Activated CD8-positive, alpha-beta memory T cell treated with anti-CD3 and anti-CD28 coated beads for 48 hours (primary cell): ENCODE data around the gene OXCT2.
"Not testable (repeated sequence)": the region's sequence is repeated elsewhere in the genome, so short reads cannot be mapped to it uniquely, and the experiment has no call there.

Experiments
- DNase-seq, 3 experiments: peaks; one replicate each; pipeline ENCODE4 v3.0.0-alpha.2; 2020; ENCODE audit warnings: low read depth in 2 of 3, low spot score in 2 of 3

Gene OXCT2

DNA sequence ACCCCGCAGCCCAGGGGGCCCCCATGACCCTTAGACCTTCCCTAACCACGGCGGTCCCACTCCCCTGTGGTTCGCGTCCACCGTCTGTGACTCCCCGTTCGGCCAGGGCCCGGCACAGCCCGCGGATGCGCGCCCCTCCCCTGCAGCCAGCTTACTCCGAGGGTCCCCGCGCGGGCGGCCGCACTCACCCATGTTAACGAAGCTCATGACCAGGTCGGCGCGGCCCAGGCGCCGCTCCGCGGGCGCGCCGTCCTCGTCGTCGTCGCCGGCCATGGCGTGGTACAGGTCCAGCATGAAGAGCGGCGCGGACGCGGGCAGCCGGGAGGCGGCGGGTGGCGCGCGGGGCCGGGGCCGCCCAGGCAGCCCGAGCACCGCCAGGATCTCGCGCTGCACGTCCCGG, 16.8 kb upstream of the OXCT2 start:
- DNase-seq: not testable (repeated sequence)

DNA sequence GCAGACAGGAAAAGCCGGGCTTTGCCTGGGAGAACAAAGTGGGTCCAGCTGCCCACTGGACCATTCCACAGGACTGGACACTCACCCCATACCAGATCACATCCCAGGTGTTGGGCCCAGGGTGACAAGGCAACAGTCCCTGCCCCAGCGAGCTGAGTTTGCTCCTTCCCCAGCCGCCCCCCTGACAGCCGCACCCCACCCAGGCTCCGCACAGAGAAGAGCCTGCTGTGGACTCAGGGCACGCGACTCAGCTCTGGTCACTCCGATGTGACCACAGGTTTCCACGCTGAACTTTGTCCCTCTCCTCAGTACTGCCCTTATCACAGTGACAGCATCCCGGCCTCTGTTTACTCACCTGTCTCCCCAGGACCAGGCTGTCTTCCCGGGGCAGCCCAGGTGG, 16.3 kb upstream of the OXCT2 start:
- no peak for DNase-seq

DNA sequence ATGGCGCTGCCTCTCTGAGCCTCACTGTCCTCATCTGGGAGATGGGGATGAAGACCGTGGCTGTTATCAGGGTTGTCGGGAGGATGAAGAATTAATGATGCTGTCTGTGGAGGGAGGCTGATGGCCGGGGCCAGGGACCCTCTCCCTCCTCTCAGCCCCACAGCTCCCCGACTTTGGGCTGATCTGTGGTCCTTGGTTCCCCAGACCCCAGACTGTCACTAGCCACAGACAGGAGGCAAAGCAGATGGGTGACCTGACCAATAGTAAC, 15.9 kb upstream of the OXCT2 start:
- not testable (repeated sequence) for DNase-seq

- not testable (repeated sequence) for DNase-seq
These were observed 15.4 kb upstream of the OXCT2 start for GRCh38 chr1:39786303-39787107.

- DNase-seq: not testable (repeated sequence)
These were observed 11.5 kb upstream of the OXCT2 start for GRCh38 chr1:39782685-39783084.

DNA sequence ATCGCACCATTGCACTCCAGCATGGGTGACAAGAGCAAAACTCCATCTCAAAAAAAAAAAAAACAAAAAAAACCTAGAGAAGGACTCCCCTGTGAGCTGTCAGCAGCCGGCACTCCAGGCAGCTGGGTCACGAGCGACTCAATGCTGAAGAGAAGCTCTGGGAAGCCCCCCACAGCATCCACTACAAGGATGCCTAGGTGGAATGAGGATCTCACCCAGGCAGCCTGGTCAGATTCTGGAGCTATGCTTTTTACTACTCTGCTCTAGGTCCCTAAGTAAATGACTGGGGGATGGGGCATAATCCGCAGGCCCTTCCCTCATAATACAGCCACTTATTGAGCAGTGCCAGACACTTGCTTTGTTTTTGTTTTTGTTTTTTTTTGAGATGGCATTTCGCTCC, 11.0 kb upstream of the OXCT2 start:
- DNase-seq: no peak

DNA sequence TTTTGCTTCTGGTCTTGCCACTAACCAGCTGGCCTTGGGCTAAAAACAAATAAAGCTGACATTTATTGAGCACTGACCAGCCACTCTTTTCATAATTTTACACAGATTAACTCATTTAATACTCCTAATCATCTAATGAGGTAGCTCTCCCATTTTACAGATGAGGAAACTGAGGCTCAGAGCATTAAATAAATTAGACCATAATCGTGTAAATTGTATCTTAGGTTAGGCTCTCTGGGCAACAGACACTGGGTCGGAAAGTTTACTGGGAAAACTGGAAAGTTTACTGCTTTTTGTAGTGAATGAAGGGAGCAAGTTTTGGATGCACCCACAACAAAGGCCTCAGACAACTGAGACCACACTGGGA, 10.2 kb upstream of the OXCT2 start:
- no peak for DNase-seq

- DNase-seq: no peak
These were observed 8.7 kb upstream of the OXCT2 start for GRCh38 chr1:39779821-39780220.

- no peak for DNase-seq
These were observed 8.0 kb upstream of the OXCT2 start for GRCh38 chr1:39779137-39779536.

- DNase-seq: not testable (repeated sequence)
These were observed 7.4 kb upstream of the OXCT2 start for GRCh38 chr1:39778463-39779099.

DNA sequence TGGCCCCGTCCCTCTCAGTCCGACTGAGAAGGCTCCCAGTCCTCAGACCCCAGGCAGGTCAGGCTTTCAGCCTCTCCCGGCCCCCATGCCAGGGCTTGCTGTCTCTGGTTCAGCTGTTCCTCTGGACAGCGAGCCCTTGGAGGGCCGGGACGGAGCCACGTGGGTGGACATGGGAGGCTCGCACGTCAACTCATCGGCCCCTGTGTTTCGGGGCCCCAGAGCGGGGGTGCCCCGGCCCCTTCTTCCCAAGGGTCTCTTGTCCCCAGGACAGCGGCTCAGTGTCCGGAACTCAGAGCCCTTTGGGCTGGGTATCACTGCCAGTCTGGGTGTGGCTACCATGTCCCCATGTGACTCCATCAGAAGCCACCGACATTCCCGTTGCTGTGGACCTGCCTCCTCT, 6.7 kb upstream of the OXCT2 start:
- not testable (repeated sequence) for DNase-seq

DNA sequence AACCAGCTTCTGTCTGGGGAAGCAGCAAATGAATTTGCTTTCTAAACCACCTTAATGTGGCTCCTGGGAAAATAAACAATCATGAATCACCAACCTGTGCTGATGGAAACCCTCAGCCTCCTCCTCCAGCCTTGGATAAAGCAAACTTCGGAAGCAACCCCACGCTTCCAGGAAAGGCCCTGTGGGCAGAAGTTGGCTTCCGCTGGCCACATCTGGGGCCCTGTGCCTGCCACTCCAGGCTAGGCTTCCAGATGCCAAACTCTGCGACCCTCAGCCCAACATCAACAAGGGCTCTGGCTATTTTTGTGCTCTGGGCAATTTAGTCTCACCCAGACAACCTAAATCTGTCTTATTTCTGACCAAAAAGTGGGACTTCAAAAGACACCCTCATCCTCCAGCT, 6.2 kb upstream of the OXCT2 start:
- no peak for DNase-seq

GRCh38 chr1:39776886-39777285, 5.7 kb upstream of the OXCT2 start:
- DNase-seq: no peak

DNA sequence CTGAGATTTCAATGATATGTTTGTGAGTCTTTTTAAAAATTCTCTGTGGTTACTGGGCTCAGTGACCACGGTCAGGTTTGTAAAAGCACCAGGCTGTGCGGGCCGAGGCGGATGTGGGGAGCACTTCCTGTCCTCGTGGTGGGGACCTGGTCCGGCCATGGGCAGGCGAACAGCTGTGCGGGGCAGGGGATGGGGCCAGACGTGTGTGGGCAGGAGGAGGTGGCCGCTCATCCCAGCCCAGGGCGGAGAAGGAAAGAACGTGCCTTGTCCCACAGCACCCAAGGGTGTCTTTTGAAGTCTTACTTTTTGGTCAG, 5.2 kb upstream of the OXCT2 start:
- no peak for DNase-seq

- not testable (repeated sequence) for DNase-seq
These were observed 4.7 kb upstream of the OXCT2 start for GRCh38 chr1:39775676-39776399.

DNA sequence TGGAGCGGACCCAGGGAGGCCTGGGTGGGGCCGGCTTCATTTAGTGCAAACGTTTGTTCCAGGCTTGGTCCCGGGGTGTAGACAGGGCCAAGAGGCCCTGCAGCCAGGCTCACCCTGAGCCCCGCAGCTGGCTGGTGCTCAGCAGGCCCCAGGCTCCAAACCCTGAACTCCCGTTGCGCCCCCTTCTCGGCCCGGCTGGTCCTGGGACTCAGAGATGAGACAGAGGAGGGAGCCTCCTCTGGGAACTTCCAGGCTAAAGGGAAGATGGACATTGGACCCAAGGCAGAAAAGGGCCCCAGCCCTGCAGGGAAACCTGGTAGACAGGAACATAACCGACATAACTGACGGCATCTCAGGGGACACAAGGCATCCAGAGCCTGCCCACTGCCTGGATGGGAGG, 4.0 kb upstream of the OXCT2 start:
- DNase-seq: not testable (repeated sequence)

DNA sequence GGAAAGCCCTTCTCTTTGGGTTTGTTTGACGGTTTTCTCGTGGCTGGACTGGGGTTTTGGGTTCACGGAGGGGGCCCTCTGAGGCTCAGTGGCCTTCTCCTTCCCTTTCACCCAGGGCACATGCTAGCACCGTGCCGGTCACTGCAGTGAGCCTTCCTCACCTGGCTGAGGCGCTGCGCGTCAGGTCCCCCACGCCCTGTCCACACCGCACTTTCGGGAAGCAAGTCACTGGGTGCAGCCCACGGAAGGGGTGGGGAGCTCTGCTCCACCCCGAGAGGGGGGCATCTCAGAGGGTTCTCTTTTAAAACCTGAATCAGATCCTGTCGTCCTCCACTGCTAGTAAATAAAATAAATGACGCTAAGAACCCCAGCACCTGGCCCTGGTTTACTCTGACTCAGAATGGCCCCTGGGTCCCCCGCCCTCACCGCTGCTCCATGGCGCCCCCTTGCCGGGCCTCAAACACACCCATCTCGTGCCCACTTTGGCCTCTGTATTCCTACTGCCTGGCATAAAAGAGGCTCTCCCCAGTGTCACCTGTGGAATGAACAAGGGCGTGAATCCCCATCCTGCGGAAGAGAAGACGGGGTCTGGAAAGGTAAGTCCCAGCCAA, 2.3 kb upstream of the OXCT2 start:
- DNase-seq: not testable (repeated sequence)

- DNase-seq: not testable (repeated sequence)
These were observed 787 bp downstream of the OXCT2 start for GRCh38 chr1:39770100-39771021.

- DNase-seq: not testable (repeated sequence)
These were observed 1.6 kb downstream of the OXCT2 start for GRCh38 chr1:39769502-39769901.

DNA sequence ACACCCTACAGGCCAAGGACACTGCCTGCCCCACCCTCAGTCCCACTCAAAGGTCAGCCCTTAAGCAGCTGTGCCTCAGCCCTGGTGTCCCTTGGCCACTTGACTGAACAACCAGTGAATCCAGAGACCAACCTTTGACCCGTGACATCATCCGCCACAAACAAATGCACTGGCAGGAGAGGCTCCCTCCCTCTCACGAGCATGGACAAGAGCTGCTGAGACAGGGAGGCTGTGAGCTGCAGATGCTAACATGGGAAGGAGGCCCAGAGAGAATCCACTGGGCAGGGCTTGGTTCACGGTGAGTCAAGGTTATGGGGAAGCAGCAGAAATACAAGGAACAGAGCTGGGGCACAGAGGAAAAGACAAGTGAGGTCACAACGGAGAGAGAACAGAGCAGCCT, 4.7 kb downstream of the OXCT2 start:
- DNase-seq: not testable (repeated sequence)

GRCh38 chr1:39764512-39764911, 6.6 kb downstream of the OXCT2 start:
- DNase-seq: not testable (repeated sequence)
